GM19239 (cell line): ENCODE results near the gene MAP3K5.

Source experiments
- DNase-seq: peaks from one replicate; pipeline ENCODE4 v3.0.0; 2011; ENCODE audit warnings: low spot score; ENCODE audit not compliant: insufficient read length
- FAIRE-seq: peaks from 2 replicates; lab custom pipeline; 2011; peaks lifted over from hg19 to GRCh38; lab: Jason Lieb, UNC

The MAP3K5 gene

GRCh38 chr6:136532030-136532429 is 260.2 kb downstream of the MAP3K5 start:
- DNase-seq (no peak), FAIRE-seq (no peak)

GRCh38 chr6:136529710-136530109 is 262.6 kb downstream of the MAP3K5 start:
- FAIRE-seq = no peak
- DNase-seq = no peak

- FAIRE-seq (no peak), DNase-seq (no peak)
These were observed 263.8 kb downstream of the MAP3K5 start for GRCh38 chr6:136528477-136528876.

GRCh38 chr6:136527831-136528230 is 264.4 kb downstream of the MAP3K5 start:
- FAIRE-seq (no peak), DNase-seq (no peak)

GRCh38 chr6:136526937-136527336 is 265.3 kb downstream of the MAP3K5 start:
- DNase-seq (no peak), FAIRE-seq (no peak)

- FAIRE-seq = no peak
These were observed 265.9 kb downstream of the MAP3K5 start for GRCh38 chr6:136526196-136526930.

GRCh38 chr6:136525586-136526195 is 266.6 kb downstream of the MAP3K5 start:
- DNase-seq = no peak
- FAIRE-seq = no peak

More at GRCh38 chr6:136526196-136526930, 265.9 kb downstream of the MAP3K5 start:
- DNase-seq = no peak

GRCh38 chr6:136524936-136525413 is 267.3 kb downstream of the MAP3K5 start:
- FAIRE-seq (no peak), DNase-seq (no peak)

- FAIRE-seq = no peak
- DNase-seq = no peak
These were observed 267.8 kb downstream of the MAP3K5 start for GRCh38 chr6:136524339-136524935.

- FAIRE-seq (no peak), DNase-seq (no peak)
These were observed 269.1 kb downstream of the MAP3K5 start for GRCh38 chr6:136523196-136523595.

- FAIRE-seq = no peak
These were observed 269.6 kb downstream of the MAP3K5 start for GRCh38 chr6:136522636-136523035.

GRCh38 chr6:136521911-136522310 is 270.4 kb downstream of the MAP3K5 start:
- FAIRE-seq = no peak
- no peak for DNase-seq

More at GRCh38 chr6:136522636-136523035, 269.6 kb downstream of the MAP3K5 start:
- no peak for DNase-seq

GRCh38 chr6:136521427-136521826 is 270.9 kb downstream of the MAP3K5 start:
- FAIRE-seq = no peak
- DNase-seq = no peak

GRCh38 chr6:136520517-136520916 is 271.8 kb downstream of the MAP3K5 start:
- DNase-seq (no peak), FAIRE-seq (no peak)

- DNase-seq = no peak
- no peak for FAIRE-seq
These were observed 274.7 kb downstream of the MAP3K5 start for GRCh38 chr6:136517582-136517981.

- FAIRE-seq = no peak
- DNase-seq = no peak
These were observed 275.3 kb downstream of the MAP3K5 start for GRCh38 chr6:136517002-136517401.

GRCh38 chr6:136514591-136514990 is 277.7 kb downstream of the MAP3K5 start:
- no peak for DNase-seq
- FAIRE-seq = no peak

- DNase-seq (no peak), FAIRE-seq (no peak)
These were observed 280.4 kb downstream of the MAP3K5 start for GRCh38 chr6:136511926-136512325.

GRCh38 chr6:136511397-136511796 is 280.9 kb downstream of the MAP3K5 start:
- DNase-seq (no peak), FAIRE-seq (no peak)

GRCh38 chr6:136510782-136511181 is 281.5 kb downstream of the MAP3K5 start:
- no peak for FAIRE-seq
- no peak for DNase-seq

GRCh38 chr6:136510299-136510698 is 282.0 kb downstream of the MAP3K5 start:
- FAIRE-seq = no peak
- no peak for DNase-seq
